Stimulated activated CD8-positive, alpha-beta memory T cell treated with anti-CD3 and anti-CD28 coated beads, Interleukin-2, amount 100 ng/mL, for 48 hours (primary cell): ENCODE results near the gene AARS2.

Experiments used
- DNase-seq, 2 donors: peaks; one replicate each; pipeline ENCODE4 v3.0.0-alpha.2; 2020; ENCODE audit warnings: low read depth in 2 of 2

Gene AARS2

GRCh38 chr6:44275749-44276648 is 37.1 kb downstream of the AARS2 start:
- no peak for DNase-seq

GRCh38 chr6:44275271-44275748 is 37.8 kb downstream of the AARS2 start:
- DNase-seq: no peak

GRCh38 chr6:44273617-44274016 is 39.5 kb downstream of the AARS2 start:
- DNase-seq: no peak

GRCh38 chr6:44272999-44273566 is 40.1 kb downstream of the AARS2 start:
- DNase-seq: no peak

GRCh38 chr6:44272529-44272928 is 40.6 kb downstream of the AARS2 start:
- DNase-seq: no peak

- DNase-seq: no peak
Measured at GRCh38 chr6:44271914-44272313, 41.2 kb downstream of the AARS2 start.

- no peak for DNase-seq
Measured at GRCh38 chr6:44271406-44271723, 41.8 kb downstream of the AARS2 start.

GRCh38 chr6:44270526-44271405 is 42.4 kb downstream of the AARS2 start:
- DNase-seq: no peak

GRCh38 chr6:44269921-44270525 is 43.1 kb downstream of the AARS2 start, which contains the start of gene TMEM151B:
TMEM151B (plus strand) TSS chr6:44270450; CDS start chr6:44270743, 293 bp downstream.
- no peak for DNase-seq

GRCh38 chr6:44269178-44269920 is 43.8 kb downstream of the AARS2 start:
- DNase-seq: no peak

GRCh38 chr6:44268095-44268628 is 45.0 kb downstream of the AARS2 start:
- peak in 1 of 2 donors; percentile 45 for DNase-seq

- DNase-seq: no peak
Measured at GRCh38 chr6:44267252-44267651, 45.9 kb downstream of the AARS2 start.

GRCh38 chr6:44266347-44266746 is 46.8 kb downstream of the AARS2 start:
- no peak for DNase-seq

- DNase-seq: no peak
Measured at GRCh38 chr6:44265722-44266233, 47.4 kb downstream of the AARS2 start.

- DNase-seq: peak; percentile 94 to 95
Measured at GRCh38 chr6:44265007-44265721, 48.0 kb downstream of the AARS2 start, which contains the start of gene NFKBIE. NFKBIE (minus strand) TSS chr6:44265551; CDS start chr6:44265346, 205 bp downstream.

GRCh38 chr6:44264154-44265006 is 48.8 kb downstream of the AARS2 start:
- DNase-seq: no peak

GRCh38 chr6:44263354-44264100 is 49.6 kb downstream of the AARS2 start:
- no peak for DNase-seq
